ENCODE results near the gene PTGES3L.
A peak's percentile ranks its signal among the peaks of the same experiment; 100 is the strongest.
"Not testable (repeated sequence)": the region's sequence is repeated elsewhere in the genome, so short reads cannot be mapped to it uniquely, and the experiment has no call there.

The PTGES3L gene

GRCh38 chr17:43015579-43015978 is 35.7 kb upstream of the PTGES3L start:
- DNase-seq, result no peak
- in situ Hi-C loops (cut with MboI; ENCODE audit: low pct_unique_long_range_greater_than_20kb, low sequenced_read_pairs), result loop anchor here (10.0 to 25.0 kb wide), 2 partner anchors 61 to 347 kb away; no protein-coding TSS in a partner anchor

DNA sequence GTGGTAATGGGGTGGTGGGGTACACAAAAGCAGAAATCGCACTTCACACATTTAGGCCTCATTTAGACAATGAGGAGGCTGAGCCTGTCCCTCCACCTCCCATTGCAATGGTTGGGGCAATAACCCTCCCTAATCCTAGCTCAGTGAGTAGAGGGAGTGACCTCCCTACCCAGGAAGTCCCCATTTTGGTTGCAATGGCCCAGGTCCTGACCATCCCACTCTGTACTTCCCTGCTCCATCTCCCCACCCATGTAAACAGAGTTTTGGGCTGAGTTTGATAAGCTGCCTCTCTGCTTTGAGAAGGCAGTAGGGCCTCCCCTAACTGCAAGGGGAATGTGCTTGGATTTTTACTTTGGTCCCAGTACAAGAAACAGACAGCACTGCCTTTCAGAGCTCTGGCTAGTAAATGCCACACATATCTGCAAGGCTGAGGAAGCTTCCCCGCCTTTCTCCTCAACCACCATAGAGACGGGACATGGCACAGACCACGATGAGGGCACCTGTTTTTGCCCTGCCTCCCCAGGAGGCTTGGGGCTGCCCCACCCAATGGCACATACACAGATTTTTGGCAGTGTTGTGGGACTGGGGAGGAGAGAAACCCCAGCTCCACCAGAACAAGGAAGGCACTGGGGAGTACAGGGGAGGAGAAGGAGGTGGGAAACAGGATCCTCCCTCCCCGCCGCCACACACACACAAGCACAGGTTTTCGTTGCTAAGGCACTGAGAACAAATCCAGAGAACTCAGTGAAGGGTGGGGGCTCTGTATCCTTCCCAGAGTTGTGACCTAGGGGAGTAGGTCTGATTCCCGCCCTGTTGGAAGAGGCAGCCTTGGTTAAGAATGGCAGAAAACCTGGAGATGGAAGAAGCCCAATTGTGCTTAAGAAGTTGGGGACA is 35.0 kb upstream of the PTGES3L start:
- no peak for DNase-seq
- in situ Hi-C loops (cut with MboI; ENCODE audit: low pct_unique_long_range_greater_than_20kb, low sequenced_read_pairs), result loop anchor here (10.0 to 25.0 kb wide), 2 partner anchors 60 to 347 kb away; no protein-coding TSS in a partner anchor

GRCh38 chr17:43014020-43014648 is 34.3 kb upstream of the PTGES3L start:
- in situ Hi-C loops (cut with MboI; ENCODE audit: low pct_unique_long_range_greater_than_20kb, low sequenced_read_pairs), result loop anchor here (10.0 to 25.0 kb wide), 2 partner anchors 59 to 348 kb away; no protein-coding TSS in a partner anchor
- DNase-seq, result no peak

GRCh38 chr17:43013296-43013695 is 33.4 kb upstream of the PTGES3L start:
- no peak for DNase-seq
- in situ Hi-C loops (cut with MboI; ENCODE audit: low pct_unique_long_range_greater_than_20kb, low sequenced_read_pairs), result loop anchor here (10.0 to 25.0 kb wide), 2 partner anchors 58 to 349 kb away; no protein-coding TSS in a partner anchor

GRCh38 chr17:43011728-43012472 is 32.0 kb upstream of the PTGES3L start:
- in situ Hi-C loops (cut with MboI; ENCODE audit: low pct_unique_long_range_greater_than_20kb, low sequenced_read_pairs), result loop anchor here (10.0 to 25.0 kb wide), 2 partner anchors 57 to 350 kb away; no protein-coding TSS in a partner anchor
- DNase-seq, result no peak

DNA sequence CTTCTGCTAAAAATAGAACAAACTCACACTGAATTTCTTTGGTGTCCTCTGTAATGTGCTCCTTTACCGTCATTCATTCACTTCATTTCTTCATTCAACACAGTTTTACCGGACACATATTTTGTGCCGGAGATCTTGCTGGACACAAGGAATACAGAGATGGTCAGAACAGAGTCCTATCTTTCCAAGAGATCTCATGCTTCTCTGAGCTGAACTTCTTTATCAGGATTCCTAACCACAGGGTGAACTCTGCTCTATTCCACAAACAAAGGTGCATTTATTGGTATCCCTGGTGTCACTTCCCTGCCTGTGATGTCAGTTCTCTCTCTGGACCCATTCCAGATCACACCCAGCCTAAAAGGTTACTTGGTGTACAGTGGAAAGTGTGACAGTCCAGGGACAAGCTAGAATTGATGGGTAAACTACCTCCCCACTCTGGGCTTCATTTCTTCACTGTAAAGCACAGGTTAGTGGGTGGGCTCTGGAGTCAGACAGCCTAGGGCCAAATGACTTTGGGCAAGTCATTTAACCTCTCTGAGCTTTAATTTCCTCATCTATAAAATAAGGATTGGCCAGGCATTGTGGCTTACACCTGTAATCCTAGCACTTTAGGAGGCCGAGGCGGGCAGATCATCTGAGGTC is 30.9 kb upstream of the PTGES3L start:
- DNase-seq, result no peak
- in situ Hi-C loops (cut with MboI; ENCODE audit: low pct_unique_long_range_greater_than_20kb, low sequenced_read_pairs), result loop anchor here (10.0 to 25.0 kb wide), 2 partner anchors 56 to 352 kb away; no protein-coding TSS in a partner anchor

GRCh38 chr17:43006639-43007551 is 27.0 kb upstream of the PTGES3L start, which contains the start of gene IFI35:
Gene IFI35, plus strand, starts transcription at chr17:43006784. Its CDS starts 164 bp downstream, at chr17:43006948.
- DNase-seq, result peak; percentile 85
- in situ Hi-C loops (cut with MboI; ENCODE audit: low pct_unique_long_range_greater_than_20kb, low sequenced_read_pairs), result loop anchor here (25.0 kb wide), 1 partner anchor 355 kb away; no protein-coding TSS in a partner anchor

GRCh38 chr17:43003542-43004172 is 23.8 kb upstream of the PTGES3L start:
- in situ Hi-C loops (cut with MboI; ENCODE audit: low pct_unique_long_range_greater_than_20kb, low sequenced_read_pairs), result loop anchor here (25.0 kb wide), 1 partner anchor 359 kb away; no protein-coding TSS in a partner anchor
- DNase-seq, result no peak

DNA sequence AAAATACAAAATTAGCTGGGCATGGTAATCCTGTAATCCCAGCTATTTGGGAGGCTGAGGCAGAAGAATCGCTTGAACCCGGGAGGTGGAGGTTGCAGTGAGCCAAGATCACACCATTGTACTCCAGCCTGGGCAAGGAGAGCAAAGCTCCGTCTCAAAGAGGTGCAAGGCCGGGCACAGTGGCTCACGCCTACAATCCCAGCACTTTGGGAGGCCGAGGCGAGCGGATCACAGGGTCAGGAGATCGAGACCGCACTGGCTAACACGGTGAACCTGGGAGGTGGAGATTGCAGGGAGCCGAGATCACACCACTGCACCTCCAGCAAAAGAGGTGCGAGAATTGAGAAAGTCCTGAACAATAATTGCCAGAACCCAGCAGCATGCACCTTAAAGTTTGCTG is 21.0 kb upstream of the PTGES3L start:
- not testable (repeated sequence) for DNase-seq
- in situ Hi-C loops (cut with MboI; ENCODE audit: low pct_unique_long_range_greater_than_20kb, low sequenced_read_pairs), result loop anchor here (25.0 kb wide), 1 partner anchor 361 kb away; no protein-coding TSS in a partner anchor

- no peak for DNase-seq
- in situ Hi-C loops (cut with MboI; ENCODE audit: low pct_unique_long_range_greater_than_20kb, low sequenced_read_pairs), result no loop called here
Measured at GRCh38 chr17:42999003-42999525, 19.2 kb upstream of the PTGES3L start.

- in situ Hi-C loops (cut with MboI; ENCODE audit: low pct_unique_long_range_greater_than_20kb, low sequenced_read_pairs), result no loop called here
- peak; percentile 100 for DNase-seq
Measured at GRCh38 chr17:42997984-42998938, 18.4 kb upstream of the PTGES3L start, which contains the start of gene RPL27. Gene RPL27, plus strand, starts transcription at chr17:42998419. Its CDS starts 332 bp downstream, at chr17:42998751.

GRCh38 chr17:42997390-42997983 is 17.6 kb upstream of the PTGES3L start:
- DNase-seq, result no peak

GRCh38 chr17:42993913-42994312 is 14.0 kb upstream of the PTGES3L start:
- DNase-seq; in situ Hi-C loops (cut with MboI; ENCODE audit: low pct_unique_long_range_greater_than_20kb, low sequenced_read_pairs): not testable (repeated sequence)

More at GRCh38 chr17:42997390-42997983, 17.6 kb upstream of the PTGES3L start:
- in situ Hi-C loops (cut with MboI; ENCODE audit: low pct_unique_long_range_greater_than_20kb, low sequenced_read_pairs), result no loop called here

GRCh38 chr17:42992872-42993271 is 13.0 kb upstream of the PTGES3L start:
- DNase-seq, result no peak
- in situ Hi-C loops (cut with MboI; ENCODE audit: low pct_unique_long_range_greater_than_20kb, low sequenced_read_pairs), result no loop called here

GRCh38 chr17:42991471-42991870 is 11.6 kb upstream of the PTGES3L start:
- in situ Hi-C loops (cut with MboI; ENCODE audit: low pct_unique_long_range_greater_than_20kb, low sequenced_read_pairs), result no loop called here
- no peak for DNase-seq

Measured in KBM-7 (cell line).